SK-N-SH treated with all-trans-retinoic acid at 6 μM for 48 hours (cell line): ENCODE data around the gene ARHGAP29.

ENCODE experiments used
- ATAC-seq: fragments of 200-7000 bp; cut with Tn5 transposase; 3 replicates; pipeline ENCODE4 v1.9.1; 2020; ENCODE audit warnings: mild to moderate bottlenecking, moderate library complexity
- ARNTL ChIP-seq: fragments of 450-650 bp; formaldehyde crosslinking; IDR thresholded peaks from 2 replicates; pipeline ENCODE4 v1.5.0; 2020; ENCODE audit warnings: low read depth, mild to moderate bottlenecking, moderate library complexity, borderline replicate concordance
- BACH2 ChIP-seq: fragments of 250-450 bp; sonication (Bioruptor Pico); IDR thresholded peaks from 2 replicates; pipeline ENCODE4 v1.9.0; 2021; ENCODE audit warnings: mild to moderate bottlenecking, borderline replicate concordance
- CSDC2 ChIP-seq: fragments of 250-450 bp; sonication (Bioruptor Pico); IDR thresholded peaks from 2 replicates; pipeline ENCODE4 v1.5.0; 2020; ENCODE audit warnings: mild to moderate bottlenecking, moderate library complexity
- GLIS3 ChIP-seq: fragments of 250-450 bp; sonication (Bioruptor Pico); IDR thresholded peaks from 2 replicates; pipeline ENCODE4 v1.5.0; 2020; ENCODE audit warnings: mild to moderate bottlenecking, moderate library complexity
- ISL1 ChIP-seq: fragments of 250-450 bp; sonication (Bioruptor Pico); IDR thresholded peaks from 2 replicates; pipeline ENCODE4 v2.1.2; 2022; ENCODE audit warnings: mild to moderate bottlenecking, moderate library complexity
- OSR1 ChIP-seq: fragments of 250-450 bp; sonication (Bioruptor Pico); IDR thresholded peaks from 2 replicates; pipeline ENCODE4 v1.8.0; 2022; ENCODE audit warnings: moderate library complexity, mild to moderate bottlenecking, inconsistent platforms
- PPARA ChIP-seq: fragments of 250-450 bp; sonication (Bioruptor Pico); IDR thresholded peaks from 2 replicates; pipeline ENCODE4 v1.5.0; 2020; ENCODE audit warnings: mild to moderate bottlenecking, borderline replicate concordance
- TOX ChIP-seq: fragments of 250-450 bp; sonication (Bioruptor Pico); IDR thresholded peaks from 2 replicates; pipeline ENCODE4 v1.8.0; 2021; ENCODE audit warnings: mild to moderate bottlenecking, moderate library complexity, borderline replicate concordance
- ZC3H10 ChIP-seq: fragments of 250-450 bp; sonication (Bioruptor Pico); IDR thresholded peaks from 2 replicates; pipeline ENCODE4 v1.5.1; 2021; ENCODE audit warnings: mild to moderate bottlenecking, moderate library complexity
- ZFP3 ChIP-seq: fragments of 250-450 bp; sonication (Bioruptor Pico); IDR thresholded peaks from 2 replicates; pipeline ENCODE4 v1.5.0; 2020; ENCODE audit warnings: mild to moderate bottlenecking, moderate library complexity
- ZFP30 ChIP-seq: fragments of 450-650 bp; formaldehyde crosslinking; IDR thresholded peaks from 2 replicates; pipeline ENCODE4 v1.5.0; 2022; ENCODE audit warnings: mild to moderate bottlenecking, moderate library complexity
- ZNF70 ChIP-seq: fragments of 450-650 bp; formaldehyde crosslinking; IDR thresholded peaks from 2 replicates; pipeline ENCODE4 v1.5.0; 2020; ENCODE audit warnings: mild to moderate bottlenecking, moderate library complexity
- ZNF8 ChIP-seq: fragments of 450-650 bp; formaldehyde crosslinking; IDR thresholded peaks from 2 replicates; pipeline ENCODE4 v1.5.0; 2020; ENCODE audit warnings: mild to moderate bottlenecking, moderate library complexity
- TF ChIP-seq, protein P1 (sequence below): fragments of 250-450 bp; sonication (Bioruptor Pico); IDR thresholded peaks from 2 replicates; pipeline ENCODE4 v1.8.0; 2021; ENCODE audit warnings: low read depth, mild to moderate bottlenecking, moderate library complexity, borderline replicate concordance
- TF ChIP-seq, protein P2 (sequence below): fragments of 250-450 bp; sonication (Bioruptor Pico); IDR thresholded peaks from 2 replicates; pipeline ENCODE4 v1.5.0; 2020; ENCODE audit warnings: mild to moderate bottlenecking, moderate library complexity
- TF ChIP-seq, protein P3 (sequence below): fragments of 250-450 bp; sonication (Bioruptor Pico); IDR thresholded peaks from 2 replicates; pipeline ENCODE4 v1.8.0; 2020; ENCODE audit warnings: mild to moderate bottlenecking, moderate library complexity, borderline replicate concordance
- TF ChIP-seq, protein P4 (sequence below): fragments of 250-450 bp; sonication (Bioruptor Pico); IDR thresholded peaks from 2 replicates; pipeline ENCODE4 v1.5.1; 2021; ENCODE audit warnings: mild to moderate bottlenecking, moderate library complexity
- TF ChIP-seq, protein P5 (sequence below): fragments of 250-450 bp; sonication (Bioruptor Pico); IDR thresholded peaks from 2 replicates; pipeline ENCODE4 v1.5.1; 2020; ENCODE audit warnings: low read depth, mild to moderate bottlenecking, moderate library complexity

ARHGAP29 gene

DNA sequence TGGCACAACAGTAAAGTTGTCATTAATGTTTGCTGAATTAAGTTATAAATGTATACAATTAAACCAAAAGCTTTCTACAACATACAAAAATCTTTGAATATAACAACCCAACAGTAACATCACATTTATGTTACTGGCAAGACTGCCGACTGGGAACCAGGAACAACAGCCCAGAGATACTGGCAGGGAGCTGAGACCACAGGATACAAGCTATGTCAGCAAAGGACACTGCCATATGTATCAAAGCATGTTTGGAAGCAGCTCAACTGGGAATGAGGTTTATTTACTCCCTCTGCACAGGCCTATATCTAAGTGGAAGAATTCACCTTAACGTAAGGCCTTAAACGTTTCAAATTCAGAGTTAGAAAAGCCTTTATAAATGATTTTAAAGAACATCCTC lies 50.4 kb downstream of the ARHGAP29 start (continued):
- TF ChIP-seq ZFP3: no peak

DNA sequence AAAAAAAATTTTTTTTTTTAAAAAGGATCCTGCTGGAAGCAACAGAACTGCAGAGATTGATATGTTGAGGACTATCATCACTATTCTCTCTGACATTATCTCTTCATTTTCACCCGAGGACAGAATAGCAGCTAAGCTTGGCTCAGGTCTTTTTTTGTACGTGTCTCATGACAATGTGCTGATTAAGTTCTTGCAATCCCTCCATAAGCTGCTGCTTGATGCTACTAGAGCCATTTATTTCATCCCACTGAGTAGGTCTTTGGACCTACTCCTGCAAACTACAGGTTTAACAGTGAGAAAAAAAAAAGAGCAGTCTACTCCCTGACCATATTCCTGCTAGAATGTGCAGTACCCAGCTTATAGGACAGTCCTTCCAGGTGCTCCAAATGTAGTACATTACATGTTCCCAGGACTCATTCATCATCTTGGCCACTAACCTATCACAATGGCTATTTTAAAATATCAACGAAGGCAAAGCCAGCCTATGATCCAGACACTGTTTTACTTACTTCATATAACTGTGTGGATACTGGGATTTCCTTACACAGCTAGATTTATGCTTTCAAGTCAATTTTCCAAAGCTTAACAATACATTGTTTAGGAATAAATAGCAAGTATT lies 54.1 kb downstream of the ARHGAP29 start:
- TF ChIP-seq ZC3H10 (CRISPR knock-in tag): no peak
- no peak for TF ChIP-seq OSR1 (CRISPR knock-in tag)
- TF ChIP-seq, protein P1, sequence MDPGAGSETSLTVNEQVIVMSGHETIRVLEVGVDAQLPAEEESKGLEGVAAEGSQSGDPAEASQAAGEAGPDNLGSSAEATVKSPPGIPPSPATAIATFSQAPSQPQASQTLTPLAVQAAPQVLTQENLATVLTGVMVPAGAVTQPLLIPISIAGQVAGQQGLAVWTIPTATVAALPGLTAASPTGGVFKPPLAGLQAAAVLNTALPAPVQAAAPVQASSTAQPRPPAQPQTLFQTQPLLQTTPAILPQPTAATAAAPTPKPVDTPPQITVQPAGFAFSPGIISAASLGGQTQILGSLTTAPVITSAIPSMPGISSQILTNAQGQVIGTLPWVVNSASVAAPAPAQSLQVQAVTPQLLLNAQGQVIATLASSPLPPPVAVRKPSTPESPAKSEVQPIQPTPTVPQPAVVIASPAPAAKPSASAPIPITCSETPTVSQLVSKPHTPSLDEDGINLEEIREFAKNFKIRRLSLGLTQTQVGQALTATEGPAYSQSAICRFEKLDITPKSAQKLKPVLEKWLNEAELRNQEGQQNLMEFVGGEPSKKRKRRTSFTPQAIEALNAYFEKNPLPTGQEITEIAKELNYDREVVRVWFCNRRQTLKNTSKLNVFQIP (CRISPR knock-in tag): no peak
- TF ChIP-seq PPARA: no peak
- no peak for TF ChIP-seq CSDC2 (CRISPR knock-in tag)
- TF ChIP-seq, protein P2, sequence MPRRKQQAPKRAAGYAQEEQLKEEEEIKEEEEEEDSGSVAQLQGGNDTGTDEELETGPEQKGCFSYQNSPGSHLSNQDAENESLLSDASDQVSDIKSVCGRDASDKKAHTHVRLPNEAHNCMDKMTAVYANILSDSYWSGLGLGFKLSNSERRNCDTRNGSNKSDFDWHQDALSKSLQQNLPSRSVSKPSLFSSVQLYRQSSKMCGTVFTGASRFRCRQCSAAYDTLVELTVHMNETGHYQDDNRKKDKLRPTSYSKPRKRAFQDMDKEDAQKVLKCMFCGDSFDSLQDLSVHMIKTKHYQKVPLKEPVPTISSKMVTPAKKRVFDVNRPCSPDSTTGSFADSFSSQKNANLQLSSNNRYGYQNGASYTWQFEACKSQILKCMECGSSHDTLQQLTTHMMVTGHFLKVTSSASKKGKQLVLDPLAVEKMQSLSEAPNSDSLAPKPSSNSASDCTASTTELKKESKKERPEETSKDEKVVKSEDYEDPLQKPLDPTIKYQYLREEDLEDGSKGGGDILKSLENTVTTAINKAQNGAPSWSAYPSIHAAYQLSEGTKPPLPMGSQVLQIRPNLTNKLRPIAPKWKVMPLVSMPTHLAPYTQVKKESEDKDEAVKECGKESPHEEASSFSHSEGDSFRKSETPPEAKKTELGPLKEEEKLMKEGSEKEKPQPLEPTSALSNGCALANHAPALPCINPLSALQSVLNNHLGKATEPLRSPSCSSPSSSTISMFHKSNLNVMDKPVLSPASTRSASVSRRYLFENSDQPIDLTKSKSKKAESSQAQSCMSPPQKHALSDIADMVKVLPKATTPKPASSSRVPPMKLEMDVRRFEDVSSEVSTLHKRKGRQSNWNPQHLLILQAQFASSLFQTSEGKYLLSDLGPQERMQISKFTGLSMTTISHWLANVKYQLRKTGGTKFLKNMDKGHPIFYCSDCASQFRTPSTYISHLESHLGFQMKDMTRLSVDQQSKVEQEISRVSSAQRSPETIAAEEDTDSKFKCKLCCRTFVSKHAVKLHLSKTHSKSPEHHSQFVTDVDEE (CRISPR knock-in tag): no peak
- TF ChIP-seq, protein P3, sequence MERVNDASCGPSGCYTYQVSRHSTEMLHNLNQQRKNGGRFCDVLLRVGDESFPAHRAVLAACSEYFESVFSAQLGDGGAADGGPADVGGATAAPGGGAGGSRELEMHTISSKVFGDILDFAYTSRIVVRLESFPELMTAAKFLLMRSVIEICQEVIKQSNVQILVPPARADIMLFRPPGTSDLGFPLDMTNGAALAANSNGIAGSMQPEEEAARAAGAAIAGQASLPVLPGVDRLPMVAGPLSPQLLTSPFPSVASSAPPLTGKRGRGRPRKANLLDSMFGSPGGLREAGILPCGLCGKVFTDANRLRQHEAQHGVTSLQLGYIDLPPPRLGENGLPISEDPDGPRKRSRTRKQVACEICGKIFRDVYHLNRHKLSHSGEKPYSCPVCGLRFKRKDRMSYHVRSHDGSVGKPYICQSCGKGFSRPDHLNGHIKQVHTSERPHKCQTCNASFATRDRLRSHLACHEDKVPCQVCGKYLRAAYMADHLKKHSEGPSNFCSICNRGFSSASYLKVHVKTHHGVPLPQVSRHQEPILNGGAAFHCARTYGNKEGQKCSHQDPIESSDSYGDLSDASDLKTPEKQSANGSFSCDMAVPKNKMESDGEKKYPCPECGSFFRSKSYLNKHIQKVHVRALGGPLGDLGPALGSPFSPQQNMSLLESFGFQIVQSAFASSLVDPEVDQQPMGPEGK (CRISPR knock-in tag): no peak
- TF ChIP-seq ZNF70 (CRISPR knock-in tag): no peak
- TF ChIP-seq TOX: no peak
- TF ChIP-seq BACH2 (CRISPR knock-in tag): no peak
- TF ChIP-seq ARNTL: no peak
- TF ChIP-seq, protein P4, sequence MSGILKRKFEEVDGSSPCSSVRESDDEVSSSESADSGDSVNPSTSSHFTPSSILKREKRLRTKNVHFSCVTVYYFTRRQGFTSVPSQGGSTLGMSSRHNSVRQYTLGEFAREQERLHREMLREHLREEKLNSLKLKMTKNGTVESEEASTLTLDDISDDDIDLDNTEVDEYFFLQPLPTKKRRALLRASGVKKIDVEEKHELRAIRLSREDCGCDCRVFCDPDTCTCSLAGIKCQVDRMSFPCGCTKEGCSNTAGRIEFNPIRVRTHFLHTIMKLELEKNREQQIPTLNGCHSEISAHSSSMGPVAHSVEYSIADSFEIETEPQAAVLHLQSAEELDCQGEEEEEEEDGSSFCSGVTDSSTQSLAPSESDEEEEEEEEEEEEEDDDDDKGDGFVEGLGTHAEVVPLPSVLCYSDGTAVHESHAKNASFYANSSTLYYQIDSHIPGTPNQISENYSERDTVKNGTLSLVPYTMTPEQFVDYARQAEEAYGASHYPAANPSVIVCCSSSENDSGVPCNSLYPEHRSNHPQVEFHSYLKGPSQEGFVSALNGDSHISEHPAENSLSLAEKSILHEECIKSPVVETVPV: no peak
- TF ChIP-seq, protein P5, sequence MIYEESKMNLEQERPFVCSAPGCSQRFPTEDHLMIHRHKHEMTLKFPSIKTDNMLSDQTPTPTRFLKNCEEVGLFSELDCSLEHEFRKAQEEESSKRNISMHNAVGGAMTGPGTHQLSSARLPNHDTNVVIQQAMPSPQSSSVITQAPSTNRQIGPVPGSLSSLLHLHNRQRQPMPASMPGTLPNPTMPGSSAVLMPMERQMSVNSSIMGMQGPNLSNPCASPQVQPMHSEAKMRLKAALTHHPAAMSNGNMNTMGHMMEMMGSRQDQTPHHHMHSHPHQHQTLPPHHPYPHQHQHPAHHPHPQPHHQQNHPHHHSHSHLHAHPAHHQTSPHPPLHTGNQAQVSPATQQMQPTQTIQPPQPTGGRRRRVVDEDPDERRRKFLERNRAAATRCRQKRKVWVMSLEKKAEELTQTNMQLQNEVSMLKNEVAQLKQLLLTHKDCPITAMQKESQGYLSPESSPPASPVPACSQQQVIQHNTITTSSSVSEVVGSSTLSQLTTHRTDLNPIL (CRISPR knock-in tag): no peak
- no peak for TF ChIP-seq ZFP30 (CRISPR knock-in tag)
- no peak for ATAC-seq

DNA sequence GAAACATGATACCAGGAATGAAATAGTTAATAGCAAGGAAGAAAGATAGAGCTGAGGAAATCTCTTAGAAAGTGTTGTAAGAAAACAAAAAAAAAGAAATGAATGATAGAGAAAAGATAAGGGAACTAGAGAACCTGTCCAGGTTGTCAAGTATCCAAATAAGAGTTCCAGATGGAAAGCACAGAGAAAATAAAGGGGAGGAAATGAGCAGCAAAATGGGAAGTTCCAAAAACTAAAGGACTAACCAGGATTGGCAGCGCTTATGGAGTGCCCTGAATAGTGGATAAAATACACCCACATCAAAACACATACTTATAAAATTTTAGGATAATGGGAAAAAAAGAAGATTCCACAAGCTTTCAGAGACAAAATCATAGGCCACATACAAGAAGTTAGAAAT lies 55.2 kb downstream of the ARHGAP29 start:
- ATAC-seq: no peak

More for the DNA sequence above, 55.2 kb downstream of the ARHGAP29 start:
- TF ChIP-seq ZNF8 (CRISPR knock-in tag) (no peak), ISL1 (no peak), CSDC2 (CRISPR knock-in tag) (no peak), GLIS3 (no peak), TOX (no peak), ZC3H10 (CRISPR knock-in tag) (no peak), ZFP3 (no peak), ZNF70 (CRISPR knock-in tag) (no peak)
- TF ChIP-seq, protein P1 (CRISPR knock-in tag): no peak
- TF ChIP-seq, protein P3 (CRISPR knock-in tag): no peak
